Thoracic aorta (tissue), 2 donors: ENCODE results near the gene PGF. TPM values are rescaled to one million over a fixed set of nuclear protein-coding genes. Genes with fewer than 3 reads are reported as not detected.

Source experiments
- ATAC-seq: fragments of 150-250 bp; one replicate; pipeline ENCODE4 v1.8.0; 2017; ENCODE audit warnings: low read depth; ENCODE audit not compliant: insufficient number of reproducible peaks, low FRiP score
- DNase-seq: peaks from one replicate; pipeline ENCODE4 v3.0.0-alpha.2; 2020; ENCODE audit warnings: low spot score
- H3K27ac ChIP-seq, 2 donors: fragments of 200-600 bp; sonication (generic); 1 replicate in 1 of 2; 2 replicates in 1 of 2; pipeline ENCODE4 v1.5.1; 2016; ENCODE audit warnings: mild to moderate bottlenecking in 2 of 2, moderate library complexity in 2 of 2
- H3K27me3 ChIP-seq: fragments of 200-600 bp; sonication (generic); replicated peaks from 2 replicates; pipeline ENCODE4 v1.6.0; 2016; ENCODE audit warnings: mild to moderate bottlenecking; ENCODE audit not compliant: insufficient read depth
- H3K36me3 ChIP-seq: fragments of 200-600 bp; sonication (generic); one replicate; pipeline ENCODE4 v1.5.1; 2016
- H3K4me1 ChIP-seq, 2 donors: fragments of 200-600 bp; sonication (generic); 1 replicate in 1 of 2; 2 replicates in 1 of 2; pipeline versions ENCODE4 v1.5.1 to v1.6.0; 2016; ENCODE audit warnings: low read depth in 2 of 2, mild to moderate bottlenecking in 1 of 2; ENCODE audit not compliant: control insufficient read depth in 1 of 2
- H3K4me3 ChIP-seq: fragments of 200-600 bp; sonication (generic); 2 replicates; pipeline ENCODE4 v1.5.1; 2016; ENCODE audit warnings: mild to moderate bottlenecking
- H3K9me3 ChIP-seq: fragments of 200-600 bp; sonication (generic); 2 replicates; pipeline ENCODE4 v1.5.1; 2016
- total RNA-seq, 2 donors: library from RNA; depleted of rRNA; stranded (reverse); fragments of >200 nt; gene quantifications; one replicate each; pipeline versions ENCODE4 v1.1.0 to v1.2.3, GENCODE V29; 2016
- TF ChIP-seq, protein P1 (sequence below): fragments of 200-600 bp; sonication (generic); IDR thresholded peaks from one replicate; pipeline ENCODE4 v1.5.1; 2019; ENCODE audit warnings: antibody characterized with exemption

PGF gene
- 10 to 100 TPM; 34.4 to 75.3 TPM for total RNA-seq

- TF ChIP-seq, protein P1, sequence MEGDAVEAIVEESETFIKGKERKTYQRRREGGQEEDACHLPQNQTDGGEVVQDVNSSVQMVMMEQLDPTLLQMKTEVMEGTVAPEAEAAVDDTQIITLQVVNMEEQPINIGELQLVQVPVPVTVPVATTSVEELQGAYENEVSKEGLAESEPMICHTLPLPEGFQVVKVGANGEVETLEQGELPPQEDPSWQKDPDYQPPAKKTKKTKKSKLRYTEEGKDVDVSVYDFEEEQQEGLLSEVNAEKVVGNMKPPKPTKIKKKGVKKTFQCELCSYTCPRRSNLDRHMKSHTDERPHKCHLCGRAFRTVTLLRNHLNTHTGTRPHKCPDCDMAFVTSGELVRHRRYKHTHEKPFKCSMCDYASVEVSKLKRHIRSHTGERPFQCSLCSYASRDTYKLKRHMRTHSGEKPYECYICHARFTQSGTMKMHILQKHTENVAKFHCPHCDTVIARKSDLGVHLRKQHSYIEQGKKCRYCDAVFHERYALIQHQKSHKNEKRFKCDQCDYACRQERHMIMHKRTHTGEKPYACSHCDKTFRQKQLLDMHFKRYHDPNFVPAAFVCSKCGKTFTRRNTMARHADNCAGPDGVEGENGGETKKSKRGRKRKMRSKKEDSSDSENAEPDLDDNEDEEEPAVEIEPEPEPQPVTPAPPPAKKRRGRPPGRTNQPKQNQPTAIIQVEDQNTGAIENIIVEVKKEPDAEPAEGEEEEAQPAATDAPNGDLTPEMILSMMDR, result no peak
- Histone ChIP-seq H3K9me3 (no peaks in the 10 kb centered on the region), H3K4me3 (peak within 1 kb of the TSS; percentile 75), H3K4me1 (peaks cover 12 to 39% of the 10 kb centered on the region in 2 donors), H3K27ac (peak within 1 kb of the TSS in 1 of 2 donors; percentile 67), H3K36me3 (no peaks in the 10 kb centered on the region), H3K27me3 (no peaks in the 10 kb centered on the region)
- ATAC-seq (no peak), DNase-seq (no peak)
Measured at GRCh38 chr14:74955229-74956026, at the start of gene PGF. Gene PGF (minus strand): TSS chr14:74955597. CDS start chr14:74955242, 355 bp downstream.

DNA sequence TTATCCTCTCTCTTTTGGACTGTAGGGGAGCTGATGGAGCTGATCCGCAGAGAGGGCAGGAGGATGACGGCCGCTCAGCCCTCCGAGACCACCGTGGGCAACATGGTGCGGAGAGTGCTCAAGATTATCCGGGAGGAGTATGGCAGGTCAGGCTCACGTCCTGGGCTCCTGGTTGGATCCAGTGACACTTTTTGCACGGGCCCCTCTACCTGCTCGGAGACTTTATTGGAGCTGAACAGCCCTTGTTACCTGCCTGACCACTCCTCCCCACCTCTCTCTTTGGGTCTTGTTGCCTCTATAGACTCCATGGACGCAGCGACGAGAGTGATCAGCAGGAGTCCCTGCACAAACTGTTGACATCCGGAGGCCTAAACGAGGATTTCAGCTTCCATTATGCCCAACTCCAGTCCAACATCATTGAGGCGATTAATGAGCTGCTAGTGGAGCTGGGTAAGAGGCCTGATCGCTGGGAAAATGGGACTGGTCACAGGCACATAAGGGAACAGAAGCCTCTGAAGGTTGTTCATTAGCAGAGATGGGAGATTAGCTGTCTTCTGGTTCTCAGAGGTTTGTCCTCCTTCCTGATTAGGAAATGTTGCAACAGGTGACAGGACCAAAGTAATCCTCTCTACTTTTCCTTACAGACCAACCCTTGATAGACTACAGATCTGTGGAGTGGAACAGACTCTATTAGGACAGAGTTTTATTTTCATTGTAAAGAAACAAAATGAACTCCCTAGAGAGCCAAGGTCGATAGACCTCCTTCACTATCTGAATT, 48.0 kb upstream of the PGF start:
- Histone ChIP-seq H3K9me3 (no peaks in the 10 kb centered on the region), H3K4me3 (peak overlapping the region; percentile 95), H3K27ac (peak overlapping the region; percentile 74 to 82), H3K4me1 (peaks cover 8 to 25% of the 10 kb centered on the region in 2 donors), H3K27me3 (no peaks in the 10 kb centered on the region), H3K36me3 (peaks cover 27% of the 10 kb centered on the region)
- TF ChIP-seq, protein P1, result no peak
- ATAC-seq, result no peak
- DNase-seq, result no peak

DNA sequence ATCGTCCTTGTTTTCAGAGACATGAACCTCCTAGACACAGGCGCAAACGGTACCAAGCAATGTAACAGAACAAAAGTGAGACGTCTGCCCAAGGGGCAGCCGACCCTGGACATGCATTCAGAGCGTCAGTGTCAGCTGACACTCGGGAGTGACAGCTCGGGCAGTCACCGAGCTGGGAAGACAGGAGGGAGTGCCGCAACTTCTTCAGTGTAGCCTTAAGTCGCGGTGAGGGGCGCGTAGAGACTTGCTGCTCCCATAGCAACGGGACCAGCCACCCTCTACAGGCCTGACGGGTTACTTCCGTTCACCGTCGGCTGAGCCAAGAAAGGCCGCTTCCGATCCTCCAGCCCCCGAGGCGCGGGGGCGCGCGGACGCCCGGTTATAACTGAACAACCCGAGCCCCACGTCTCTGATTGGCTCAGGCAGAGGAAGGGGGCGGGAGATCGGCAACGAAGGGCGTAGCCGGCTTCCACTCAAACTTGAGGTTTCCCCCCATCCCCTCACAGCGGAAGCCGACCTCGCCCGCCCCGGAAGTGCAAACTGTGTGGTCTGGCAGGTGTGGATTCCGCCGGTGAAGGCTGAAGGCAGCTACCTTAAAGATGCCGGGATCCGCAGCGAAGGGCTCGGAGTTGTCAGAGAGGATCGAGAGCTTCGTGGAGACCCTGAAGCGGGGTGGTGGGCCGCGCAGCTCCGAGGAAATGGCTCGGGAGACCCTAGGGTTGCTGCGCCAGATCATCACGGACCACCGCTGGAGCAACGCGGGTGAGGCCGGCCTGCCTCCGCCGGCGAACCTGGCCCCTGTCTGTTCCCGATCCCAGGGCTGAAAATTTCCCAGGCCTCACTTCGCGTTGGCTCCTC, 47.2 kb upstream of the PGF start, which contains the start of gene EIF2B2:
TSS of gene EIF2B2 (plus strand) at position 530 of the 858 bp plus-strand sequence. CDS start at position 600, 70 bp downstream.
- peak; percentile 93 for DNase-seq
- H3K36me3 ChIP-seq, result peaks cover 20% of the 10 kb centered on the region
- H3K4me1 ChIP-seq, result peaks cover 8 to 25% of the 10 kb centered on the region in 2 donors
- H3K9me3 ChIP-seq, result no peaks in the 10 kb centered on the region
- H3K27me3 ChIP-seq, result no peaks in the 10 kb centered on the region
- peak within 1 kb of the TSS; percentile 95 for H3K4me3 ChIP-seq
- TF ChIP-seq, protein P1, result peak; percentile 23
- ATAC-seq, result peak; percentile 100
- peak within 1 kb of the TSS; percentile 74 to 82 for H3K27ac ChIP-seq

DNA sequence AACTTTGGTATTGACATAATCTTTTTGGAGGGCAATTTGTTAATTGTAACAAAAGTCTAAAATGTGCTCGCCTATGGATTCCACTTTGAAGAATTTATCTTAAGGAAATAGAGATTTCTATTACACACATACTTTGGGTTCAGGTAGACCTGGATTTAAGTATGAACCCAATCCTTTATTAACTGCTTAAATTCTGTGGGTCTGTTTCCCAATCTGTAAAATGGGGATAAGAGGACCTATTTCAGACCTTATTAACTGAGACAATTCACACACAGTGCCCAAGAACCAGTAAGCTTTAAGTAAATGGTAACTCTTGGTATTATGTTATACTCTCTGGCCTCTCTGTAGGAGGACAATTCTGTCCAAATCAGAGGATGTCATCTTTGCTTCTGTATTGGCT, 46.5 kb upstream of the PGF start:
- peak overlapping the region; percentile 95 for H3K4me3 ChIP-seq
- DNase-seq (no peak), ATAC-seq (no peak)
- peak overlapping the region; percentile 74 to 82 for H3K27ac ChIP-seq
- no peaks in the 10 kb centered on the region for H3K27me3 ChIP-seq
- H3K36me3 ChIP-seq, result peaks cover 15% of the 10 kb centered on the region
- TF ChIP-seq, protein P1, result no peak
- no peaks in the 10 kb centered on the region for H3K9me3 ChIP-seq
- peaks cover 8 to 25% of the 10 kb centered on the region in 2 donors for H3K4me1 ChIP-seq
